Measurements from ENCODE around the gene ST3GAL3.

DNA sequence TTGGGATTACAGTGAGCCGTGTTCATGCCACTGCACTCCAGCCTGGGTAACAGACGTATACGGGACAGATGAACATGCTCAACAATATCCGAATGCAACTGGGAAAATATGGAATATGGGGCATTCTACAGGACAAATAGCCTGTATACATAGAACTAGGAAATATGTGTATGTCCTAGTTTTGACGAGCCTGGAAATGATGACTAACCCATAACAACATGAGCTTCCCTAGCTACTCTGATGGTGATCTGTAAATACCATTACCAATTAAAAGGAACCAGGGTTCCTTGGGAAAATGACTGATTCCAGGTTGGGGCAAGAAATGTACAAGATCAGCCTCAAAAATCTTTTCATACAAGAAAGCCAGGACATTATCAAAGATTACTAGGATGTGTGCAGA lies 183.5 kb downstream of the ST3GAL3 start:
- no peak for TF ChIP-seq EZH2 (IDR thresholded peaks at IDR 0.05; ENCODE audit: low read length, missing control alignments)
- TF ChIP-seq, protein P1, sequence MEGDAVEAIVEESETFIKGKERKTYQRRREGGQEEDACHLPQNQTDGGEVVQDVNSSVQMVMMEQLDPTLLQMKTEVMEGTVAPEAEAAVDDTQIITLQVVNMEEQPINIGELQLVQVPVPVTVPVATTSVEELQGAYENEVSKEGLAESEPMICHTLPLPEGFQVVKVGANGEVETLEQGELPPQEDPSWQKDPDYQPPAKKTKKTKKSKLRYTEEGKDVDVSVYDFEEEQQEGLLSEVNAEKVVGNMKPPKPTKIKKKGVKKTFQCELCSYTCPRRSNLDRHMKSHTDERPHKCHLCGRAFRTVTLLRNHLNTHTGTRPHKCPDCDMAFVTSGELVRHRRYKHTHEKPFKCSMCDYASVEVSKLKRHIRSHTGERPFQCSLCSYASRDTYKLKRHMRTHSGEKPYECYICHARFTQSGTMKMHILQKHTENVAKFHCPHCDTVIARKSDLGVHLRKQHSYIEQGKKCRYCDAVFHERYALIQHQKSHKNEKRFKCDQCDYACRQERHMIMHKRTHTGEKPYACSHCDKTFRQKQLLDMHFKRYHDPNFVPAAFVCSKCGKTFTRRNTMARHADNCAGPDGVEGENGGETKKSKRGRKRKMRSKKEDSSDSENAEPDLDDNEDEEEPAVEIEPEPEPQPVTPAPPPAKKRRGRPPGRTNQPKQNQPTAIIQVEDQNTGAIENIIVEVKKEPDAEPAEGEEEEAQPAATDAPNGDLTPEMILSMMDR (conservative IDR thresholded peaks at IDR 0.05 in 1 of 2, IDR thresholded peaks at IDR 0.05 in 1 of 2; ENCODE audit: low read depth in 1 of 2, low read length in 2 of 2): no peak
